Fibroblast of villous mesenchyme (primary cell): ENCODE results near the gene ADAMTSL5. TPM values are rescaled to one million over a fixed set of nuclear protein-coding genes. Genes with fewer than 3 reads are reported as not detected.

ENCODE experiments used
- DNase-seq: peaks from one replicate; pipeline ENCODE4 v3.0.0-alpha.2; 2010; ENCODE audit warnings: low read depth
- H3K4me3 ChIP-seq: 2 replicates; pipeline ENCODE4 v1.5.1; 2011; ENCODE audit warnings: low read depth, mild to moderate bottlenecking, low read length
- CTCF ChIP-seq: IDR thresholded peaks from 2 replicates; pipeline ENCODE4 v1.5.1; 2012; ENCODE audit warnings: low read depth, mild to moderate bottlenecking, low read length; ENCODE audit not compliant: insufficient read depth
- total RNA-seq: library from RNA; depleted of rRNA; stranded (reverse); fragments of >200 nt; gene quantifications from 2 replicates; pipeline ENCODE4 v1.2.3, GENCODE V29; 2012

The ADAMTSL5 gene
- total RNA-seq, 1 donor, result 6.9 TPM

- no peak overlapping the region for H3K4me3 ChIP-seq
- DNase-seq, result no peak
- TF ChIP-seq CTCF, result no peak
Observed at GRCh38 chr19:1497578-1498235, 15.1 kb downstream of the ADAMTSL5 start.

GRCh38 chr19:1496714-1497577 is 15.9 kb downstream of the ADAMTSL5 start:
- DNase-seq, result no peak
- no peak overlapping the region for H3K4me3 ChIP-seq
- TF ChIP-seq CTCF, result no peak

GRCh38 chr19:1495799-1496713 is 16.8 kb downstream of the ADAMTSL5 start:
- no peak for TF ChIP-seq CTCF
- H3K4me3 ChIP-seq, result no peak overlapping the region
- no peak for DNase-seq

GRCh38 chr19:1495051-1495798 is 17.6 kb downstream of the ADAMTSL5 start:
- no peak for TF ChIP-seq CTCF
- no peak for DNase-seq
- H3K4me3 ChIP-seq, result no peak overlapping the region

- DNase-seq, result no peak
- no peak overlapping the region for H3K4me3 ChIP-seq
- TF ChIP-seq CTCF, result no peak
Observed at GRCh38 chr19:1494115-1494815, 18.6 kb downstream of the ADAMTSL5 start.

- no peak for TF ChIP-seq CTCF
- H3K4me3 ChIP-seq, result no peak overlapping the region
- no peak for DNase-seq
Observed at GRCh38 chr19:1492474-1493006, 20.3 kb downstream of the ADAMTSL5 start.
